Lower leg skin (tissue), 4 donors: ENCODE measurements around the gene NCKIPSD. TPM values are rescaled to one million over a fixed set of nuclear protein-coding genes. Genes with fewer than 3 reads are reported as not detected.

Source experiments
- DNase-seq, 2 donors: peaks; one replicate each; pipeline ENCODE4 v3.0.0-alpha.2; 2019; ENCODE audit warnings: low spot score in 2 of 2
- H3K4me3 ChIP-seq: fragments of 200-600 bp; sonication (generic); 2 replicates; pipeline ENCODE4 v1.5.1; 2017; ENCODE audit warnings: mild to moderate bottlenecking, low read depth; ENCODE audit not compliant: poor library complexity, severe bottlenecking
- CTCF ChIP-seq, 3 donors: fragments of 450-650 bp; IDR thresholded peaks; one replicate each; pipeline ENCODE4 v1.5.1; 2016; ENCODE audit warnings: antibody characterized with exemption in 3 of 3, mild to moderate bottlenecking in 3 of 3, moderate library complexity in 2 of 3
- POLR2A ChIP-seq, 2 donors: fragments of 450-650 bp; IDR thresholded peaks; one replicate each; pipeline ENCODE4 v1.6.1; 2016 to 2017; ENCODE audit warnings: antibody characterized with exemption in 2 of 2, mild to moderate bottlenecking in 1 of 2, moderate library complexity in 1 of 2
- WGBS, 2 donors: methylation state at CpG; one replicate each; pipeline ENCODE4 v1.1.5; 2018; 5-methylcytosine and 5-hydroxymethylcytosine counted together
- intact Hi-C: fragments of 100-400 bp; cut with DNase I; formaldehyde crosslinking; loops from one replicate; pipeline ENCODE4 v1.15.0; 2023; ENCODE audit warnings: low total_unique reads
- total RNA-seq, 4 donors: library from RNA; depleted of rRNA; stranded (reverse); fragments of >200 nt; gene quantifications; one replicate each; pipeline ENCODE4 v1.1.0, GENCODE V29; 2016

The NCKIPSD gene
- total RNA-seq, 4 donors from 2014 or later = 32.0 to 51.0 (median 41.1) TPM

DNA sequence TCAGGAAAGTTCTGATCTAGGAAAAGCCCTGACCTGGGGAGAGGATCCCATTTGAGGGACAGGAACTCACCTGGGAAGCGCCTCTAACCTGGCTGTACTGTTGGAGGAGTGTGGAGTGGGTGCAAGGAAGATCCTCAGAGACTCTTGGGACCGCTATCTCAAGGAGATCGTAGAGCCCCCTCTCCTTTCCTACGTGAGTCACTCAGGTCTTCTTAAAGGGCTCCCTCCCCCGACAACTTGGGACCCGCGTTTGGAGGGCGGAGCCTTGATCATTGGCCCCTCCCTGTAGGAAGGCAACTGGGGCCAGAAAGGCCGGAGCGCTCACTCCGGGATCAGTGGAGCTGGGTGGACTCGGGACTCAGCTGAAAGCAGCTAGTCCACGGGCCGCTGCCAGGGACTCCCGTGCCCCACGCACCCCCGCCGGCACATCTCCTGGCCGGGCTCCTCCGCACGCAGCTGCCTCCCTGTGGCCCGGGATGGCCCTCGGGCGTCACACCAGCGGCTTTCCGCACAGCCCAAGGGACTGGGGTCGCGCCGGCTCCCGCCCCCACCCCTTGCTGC is 51.0 kb downstream of the NCKIPSD start:
- 3 to 10% methylated on average over 8 to 23 of the region's 30 CpGs for WGBS, 2 donors
- DNase-seq = no peak
- TF ChIP-seq POLR2A (IDR thresholded peaks at IDR 0.05) = no peak
- TF ChIP-seq CTCF (IDR thresholded peaks at IDR 0.05) = no peak
- peak overlapping the region; percentile 69 for H3K4me3 ChIP-seq
- intact Hi-C loops = no loop called here

DNA sequence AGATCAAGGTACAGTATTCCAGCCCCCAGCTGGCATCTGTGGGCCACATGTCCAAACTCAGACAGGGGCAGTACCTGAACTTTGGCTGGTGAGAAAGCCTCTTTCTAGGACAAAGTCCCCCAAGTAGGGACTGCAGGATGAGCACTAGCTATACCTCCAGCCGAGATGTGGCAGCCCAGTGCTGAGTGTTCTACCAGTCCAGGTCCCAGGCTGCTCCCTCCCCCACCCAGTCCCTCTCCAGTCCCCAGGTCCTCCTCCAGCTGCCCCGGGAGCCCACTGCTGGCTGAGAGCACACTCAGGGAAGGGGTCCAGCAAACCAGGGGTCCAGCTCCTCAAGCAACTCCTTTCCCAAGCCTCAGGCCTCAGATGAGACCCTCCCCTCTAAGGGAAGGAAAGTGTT is 52.0 kb downstream of the NCKIPSD start:
- intact Hi-C loops = no loop called here
- WGBS, 2 donors = 96 to 100% methylated on average over 1 to 2 of the region's 2 CpGs
- H3K4me3 ChIP-seq = no peak overlapping the region
- no peak for TF ChIP-seq CTCF (IDR thresholded peaks at IDR 0.05)
- no peak for DNase-seq

- WGBS, 2 donors = 92 to 93% methylated on average over 15 of the region's 15 CpGs
- no peak overlapping the region for H3K4me3 ChIP-seq
- no peak for DNase-seq
- no peak for TF ChIP-seq POLR2A (IDR thresholded peaks at IDR 0.05)
- intact Hi-C loops = no loop called here
Observed at GRCh38 chr3:48633256-48633655, 52.5 kb downstream of the NCKIPSD start.

- 87 to 92% methylated on average over 21 to 22 of the region's 22 CpGs for whole genome bisulfite sequencing, 2 donors
- DNase-seq = no peak
- intact Hi-C loops = no loop called here
- H3K4me3 ChIP-seq = no peak overlapping the region
- TF ChIP-seq CTCF (IDR thresholded peaks at IDR 0.05) (no peak), POLR2A (IDR thresholded peaks at IDR 0.05) (no peak)
Observed at GRCh38 chr3:48631516-48632448, 53.9 kb downstream of the NCKIPSD start.

- H3K4me3 ChIP-seq = no peak overlapping the region
- intact Hi-C loops = no loop called here
- 90 to 94% methylated on average over 12 of the region's 12 CpGs for WGBS, 2 donors
- no peak for DNase-seq
- TF ChIP-seq CTCF (IDR thresholded peaks at IDR 0.05) (no peak), POLR2A (IDR thresholded peaks at IDR 0.05) (no peak)
Observed at GRCh38 chr3:48630833-48631232, 54.9 kb downstream of the NCKIPSD start.

DNA sequence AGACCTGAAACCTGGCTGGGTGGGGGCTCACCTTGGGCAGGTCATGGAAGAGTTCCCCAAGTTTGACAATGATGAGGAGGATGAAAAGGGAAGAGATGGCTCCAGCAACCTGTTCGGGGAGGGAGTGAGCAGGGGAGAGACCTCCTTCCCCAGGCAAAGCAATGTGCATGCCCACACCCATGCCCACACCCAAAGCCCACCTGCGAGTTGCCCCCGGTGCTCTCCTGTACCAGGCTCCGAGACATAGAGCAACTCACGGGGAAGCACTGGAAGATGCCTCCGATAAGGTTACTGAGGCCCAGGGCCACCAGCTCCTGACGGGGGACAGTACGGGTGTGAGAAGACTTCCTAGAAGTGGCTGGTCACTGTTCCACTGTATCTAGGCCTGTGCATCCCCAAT is 55.3 kb downstream of the NCKIPSD start:
- H3K4me3 ChIP-seq = no peak overlapping the region
- no peak for TF ChIP-seq POLR2A (IDR thresholded peaks at IDR 0.05)
- no peak for DNase-seq
- intact Hi-C loops = no loop called here
- WGBS, 2 donors = 91 to 96% methylated on average over 8 of the region's 8 CpGs
